GM18520 (cell line): Measurements from ENCODE around the gene ROCK1.
"Not testable (repeated sequence)": the region's sequence is repeated elsewhere in the genome, so short reads cannot be mapped to it uniquely, and the experiment has no call there.

Experiments used
- ATAC-seq: cut with Tn5 transposase; IDR thresholded peaks from one replicate; pipeline ENCODE4 v1.9.1; 2021; ENCODE audit not compliant: unreplicated experiment

The ROCK1 gene

GRCh38 chr18:21056545-21056944 lies 55.1 kb downstream of the ROCK1 start:
- no peak for ATAC-seq

GRCh38 chr18:21054252-21054821 lies 57.3 kb downstream of the ROCK1 start:
- ATAC-seq = no peak

- ATAC-seq = no peak
These were observed 58.5 kb downstream of the ROCK1 start for GRCh38 chr18:21053127-21053526.

GRCh38 chr18:21052385-21052784 lies 59.2 kb downstream of the ROCK1 start:
- no peak for ATAC-seq

GRCh38 chr18:21051620-21052019 lies 60.0 kb downstream of the ROCK1 start:
- ATAC-seq = no peak

- ATAC-seq = no peak
These were observed 62.3 kb downstream of the ROCK1 start for GRCh38 chr18:21049306-21049705.

- no peak for ATAC-seq
These were observed 64.5 kb downstream of the ROCK1 start for GRCh38 chr18:21047126-21047525.

GRCh38 chr18:21040466-21040865 lies 71.1 kb downstream of the ROCK1 start:
- no peak for ATAC-seq

- no peak for ATAC-seq
These were observed 73.4 kb downstream of the ROCK1 start for GRCh38 chr18:21038201-21038600.

GRCh38 chr18:21031845-21032244 lies 79.8 kb downstream of the ROCK1 start:
- no peak for ATAC-seq

GRCh38 chr18:21018257-21018656 lies 93.4 kb downstream of the ROCK1 start:
- not testable (repeated sequence) for ATAC-seq

GRCh38 chr18:21012308-21012707 lies 99.3 kb downstream of the ROCK1 start:
- no peak for ATAC-seq

- ATAC-seq = no peak
These were observed 106.9 kb downstream of the ROCK1 start for GRCh38 chr18:21004726-21005125.

- ATAC-seq = no peak
These were observed 110.9 kb downstream of the ROCK1 start for GRCh38 chr18:21000667-21001066.

- ATAC-seq = no peak
These were observed 114.2 kb downstream of the ROCK1 start for GRCh38 chr18:20997371-20997770.

GRCh38 chr18:20996418-20996817 lies 115.2 kb downstream of the ROCK1 start:
- no peak for ATAC-seq

- no peak for ATAC-seq
These were observed 122.9 kb downstream of the ROCK1 start for GRCh38 chr18:20988726-20989125.

GRCh38 chr18:20975077-20975476 lies 136.5 kb downstream of the ROCK1 start:
- ATAC-seq = no peak

- no peak for ATAC-seq
These were observed 139.7 kb downstream of the ROCK1 start for GRCh38 chr18:20971886-20972267.

GRCh38 chr18:20966795-20967194 lies 144.8 kb downstream of the ROCK1 start:
- no peak for ATAC-seq

- no peak for ATAC-seq
These were observed 148.6 kb downstream of the ROCK1 start for GRCh38 chr18:20963027-20963426.

- ATAC-seq = no peak
These were observed 150.9 kb downstream of the ROCK1 start for GRCh38 chr18:20960735-20961134.

- not testable (repeated sequence) for ATAC-seq
These were observed 160.8 kb downstream of the ROCK1 start for GRCh38 chr18:20950827-20951226.
